ENCODE data around the gene MTCL1.

DNA sequence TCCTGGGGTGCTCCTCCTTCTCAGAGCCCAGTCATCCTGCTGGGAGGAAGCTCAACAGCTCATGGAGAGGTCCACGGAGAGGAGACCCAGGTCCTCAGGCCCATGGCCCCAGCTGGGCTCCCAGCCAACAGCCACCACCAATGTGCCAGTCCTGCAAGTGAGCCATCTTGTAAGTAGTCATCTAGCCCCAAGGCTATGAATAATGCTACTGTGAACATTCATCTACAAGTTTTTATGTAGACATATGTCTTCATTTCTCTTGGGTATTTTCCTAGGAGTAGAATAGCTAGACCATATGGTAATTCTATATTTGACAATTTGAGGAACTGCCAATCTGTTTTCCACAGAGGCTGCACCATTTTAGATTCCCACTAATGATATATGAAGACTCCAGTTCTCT lies 166.1 kb downstream of the MTCL1 start:
- TF ChIP-seq, protein P1, sequence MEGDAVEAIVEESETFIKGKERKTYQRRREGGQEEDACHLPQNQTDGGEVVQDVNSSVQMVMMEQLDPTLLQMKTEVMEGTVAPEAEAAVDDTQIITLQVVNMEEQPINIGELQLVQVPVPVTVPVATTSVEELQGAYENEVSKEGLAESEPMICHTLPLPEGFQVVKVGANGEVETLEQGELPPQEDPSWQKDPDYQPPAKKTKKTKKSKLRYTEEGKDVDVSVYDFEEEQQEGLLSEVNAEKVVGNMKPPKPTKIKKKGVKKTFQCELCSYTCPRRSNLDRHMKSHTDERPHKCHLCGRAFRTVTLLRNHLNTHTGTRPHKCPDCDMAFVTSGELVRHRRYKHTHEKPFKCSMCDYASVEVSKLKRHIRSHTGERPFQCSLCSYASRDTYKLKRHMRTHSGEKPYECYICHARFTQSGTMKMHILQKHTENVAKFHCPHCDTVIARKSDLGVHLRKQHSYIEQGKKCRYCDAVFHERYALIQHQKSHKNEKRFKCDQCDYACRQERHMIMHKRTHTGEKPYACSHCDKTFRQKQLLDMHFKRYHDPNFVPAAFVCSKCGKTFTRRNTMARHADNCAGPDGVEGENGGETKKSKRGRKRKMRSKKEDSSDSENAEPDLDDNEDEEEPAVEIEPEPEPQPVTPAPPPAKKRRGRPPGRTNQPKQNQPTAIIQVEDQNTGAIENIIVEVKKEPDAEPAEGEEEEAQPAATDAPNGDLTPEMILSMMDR (IDR thresholded peaks at IDR 0.05), result no peak
- TF ChIP-seq POLR2AphosphoS5 (IDR thresholded peaks at IDR 0.05; ENCODE audit: low read depth, low read length) (no peak), TCF7L2 (IDR thresholded peaks at IDR 0.05; ENCODE audit: low read depth, low read length) (no peak), SIN3A (IDR thresholded peaks at IDR 0.05; ENCODE audit: borderline replicate concordance, insufficient read depth, low read depth, low read length) (no peak)
